Duodenal mucosa (tissue), 2 donors: Measurements from ENCODE around the gene PHLDB1.
A peak's percentile ranks its signal among the peaks of the same experiment; 100 is the strongest.
"Not testable (repeated sequence)": the region's sequence is repeated elsewhere in the genome, so short reads cannot be mapped to it uniquely, and the experiment has no call there.

Experiments used
- H3K27ac ChIP-seq: one replicate; pipeline ENCODE4 v1.7.0; 2013; ENCODE audit warnings: low read depth, low read length
- H3K27me3 ChIP-seq, 2 donors: one replicate each; pipeline ENCODE4 v1.7.0; 2013; ENCODE audit warnings: low read length in 2 of 2, control low read depth in 1 of 2; ENCODE audit not compliant: insufficient read depth in 2 of 2, control insufficient read depth in 1 of 2
- H3K36me3 ChIP-seq, 2 donors: one replicate each; pipeline ENCODE4 v1.7.0; 2013; ENCODE audit warnings: low read length in 2 of 2, control low read depth in 1 of 2; ENCODE audit not compliant: insufficient read depth in 2 of 2, control insufficient read depth in 1 of 2
- H3K4me1 ChIP-seq, 2 donors: one replicate each; pipeline ENCODE4 v1.7.0; 2013; ENCODE audit warnings: low read length in 2 of 2, control low read depth in 1 of 2; ENCODE audit not compliant: insufficient read depth in 2 of 2, control insufficient read depth in 1 of 2
- H3K4me3 ChIP-seq, 2 donors: one replicate each; pipeline ENCODE4 v1.7.0; 2013; ENCODE audit warnings: low read length in 2 of 2, low read depth in 1 of 2
- H3K9ac ChIP-seq, 2 donors: one replicate each; pipeline ENCODE4 v1.7.0; 2013; ENCODE audit warnings: low read length in 2 of 2, low read depth in 1 of 2
- H3K9me3 ChIP-seq, 2 donors: one replicate each; pipeline ENCODE4 v1.7.0; 2013; ENCODE audit warnings: low read length in 2 of 2, control low read depth in 1 of 2; ENCODE audit not compliant: control insufficient read depth in 1 of 2

The PHLDB1 gene

GRCh38 chr11:118607401-118608359, at the start of gene PHLDB1:
Gene PHLDB1, plus strand, starts transcription at chr11:118607615. Its CDS starts 6,222 bp downstream, at chr11:118613837.
- peak within 1 kb of the TSS; percentile 73 to 74 for H3K4me3 ChIP-seq
- peaks cover 0 to 3% of the 10 kb centered on the region in 2 donors for H3K36me3 ChIP-seq
- H3K4me1 ChIP-seq: peaks cover 41 to 46% of the 10 kb centered on the region in 2 donors
- peak within 1 kb of the TSS; percentile 54 to 66 for H3K9ac ChIP-seq
- peaks cover 21 to 22% of the 10 kb centered on the region in 2 donors for H3K27me3 ChIP-seq
- no peaks in the 10 kb centered on the region for H3K9me3 ChIP-seq
- H3K27ac ChIP-seq: peak within 1 kb of the TSS; percentile 86

GRCh38 chr11:118560806-118561205, 46.6 kb upstream of the PHLDB1 start:
- Histone ChIP-seq H3K9ac (no peak overlapping the region), H3K4me1 (peaks cover 0 to 3% of the 10 kb centered on the region in 2 donors), H3K36me3 (peaks cover 0 to 21% of the 10 kb centered on the region in 2 donors), H3K4me3 (no peak overlapping the region), H3K9me3 (no peaks in the 10 kb centered on the region), H3K27ac (no peak overlapping the region), H3K27me3 (no peaks in the 10 kb centered on the region)

GRCh38 chr11:118565051-118565450, 42.4 kb upstream of the PHLDB1 start:
- peaks cover 0 to 3% of the 10 kb centered on the region in 2 donors for H3K4me1 ChIP-seq
- peaks cover 0 to 2% of the 10 kb centered on the region in 2 donors for H3K36me3 ChIP-seq
- no peaks in the 10 kb centered on the region for H3K9me3 ChIP-seq
- peak overlapping the region in 1 of 2 donors; percentile 75 for H3K4me3 ChIP-seq
- no peaks in the 10 kb centered on the region for H3K27me3 ChIP-seq
- H3K27ac ChIP-seq: no peak overlapping the region
- H3K9ac ChIP-seq: no peak overlapping the region

GRCh38 chr11:118569670-118570069, 37.7 kb upstream of the PHLDB1 start:
- Histone ChIP-seq H3K27ac (no peak overlapping the region), H3K9ac (no peak overlapping the region)

GRCh38 chr11:118570787-118571186, 36.6 kb upstream of the PHLDB1 start:
- Histone ChIP-seq H3K36me3 (no peaks in the 10 kb centered on the region), H3K27me3 (no peaks in the 10 kb centered on the region), H3K4me3 (no peak overlapping the region), H3K27ac (no peak overlapping the region), H3K9me3 (no peaks in the 10 kb centered on the region), H3K9ac (no peak overlapping the region), H3K4me1 (peaks cover 24 to 26% of the 10 kb centered on the region in 2 donors)

More at GRCh38 chr11:118569670-118570069, 37.7 kb upstream of the PHLDB1 start:
- no peaks in the 10 kb centered on the region for H3K27me3 ChIP-seq
- no peak overlapping the region for H3K4me3 ChIP-seq
- peaks cover 13 to 23% of the 10 kb centered on the region in 2 donors for H3K4me1 ChIP-seq
- no peaks in the 10 kb centered on the region for H3K9me3 ChIP-seq
- H3K36me3 ChIP-seq: no peaks in the 10 kb centered on the region

- H3K27me3 ChIP-seq, H3K27ac ChIP-seq, H3K9me3 ChIP-seq, H3K36me3 ChIP-seq: not testable (repeated sequence)
- Histone ChIP-seq H3K4me1 (peaks cover 26 to 28% of the 10 kb centered on the region in 2 donors), H3K4me3 (peak overlapping the region; percentile 90 to 96), H3K9ac (peak overlapping the region; percentile 45 to 98)
These were observed 35.7 kb upstream of the PHLDB1 start for GRCh38 chr11:118571701-118572060.

GRCh38 chr11:118572061-118572980, 35.1 kb upstream of the PHLDB1 start, which contains the start of gene ARCN1:
Gene ARCN1, plus strand, starts transcription at chr11:118572409. Its CDS starts 139 bp downstream, at chr11:118572548.
- H3K9me3 ChIP-seq: no peaks in the 10 kb centered on the region
- peak within 1 kb of the TSS; percentile 96 for H3K27ac ChIP-seq
- no peaks in the 10 kb centered on the region for H3K27me3 ChIP-seq
- peak within 1 kb of the TSS; percentile 90 to 96 for H3K4me3 ChIP-seq
- peak within 1 kb of the TSS; percentile 98 to 99 for H3K9ac ChIP-seq
- peaks cover 26 to 28% of the 10 kb centered on the region in 2 donors for H3K4me1 ChIP-seq
- peaks cover 0 to 4% of the 10 kb centered on the region in 2 donors for H3K36me3 ChIP-seq

- Histone ChIP-seq H3K4me1 (peaks cover 26 to 28% of the 10 kb centered on the region in 2 donors), H3K27me3 (no peaks in the 10 kb centered on the region), H3K36me3 (peaks cover 0 to 7% of the 10 kb centered on the region in 2 donors), H3K27ac (peak overlapping the region; percentile 96), H3K9me3 (no peaks in the 10 kb centered on the region), H3K9ac (peak overlapping the region; percentile 98 to 99), H3K4me3 (peak overlapping the region; percentile 90 to 96)
These were observed 34.3 kb upstream of the PHLDB1 start for GRCh38 chr11:118572981-118573550.

- Histone ChIP-seq H3K9ac (no peak overlapping the region), H3K9me3 (no peaks in the 10 kb centered on the region), H3K27ac (no peak overlapping the region), H3K4me1 (peaks cover 26 to 28% of the 10 kb centered on the region in 2 donors), H3K4me3 (peak overlapping the region; percentile 21 to 90), H3K27me3 (no peaks in the 10 kb centered on the region), H3K36me3 (peaks cover 0 to 7% of the 10 kb centered on the region in 2 donors)
These were observed 32.8 kb upstream of the PHLDB1 start for GRCh38 chr11:118574636-118575035.
